HL-60 (cell line): ENCODE measurements around the gene ENDOG.

Experiments used
- CTCF ChIP-seq: IDR thresholded peaks from one replicate; pipeline ENCODE4 v1.5.1; 2011; ENCODE audit warnings: low read length, control low read depth, inconsistent platforms; ENCODE audit not compliant: insufficient read depth
- POLR2AphosphoS5 ChIP-seq: IDR thresholded peaks from 2 replicates; pipeline ENCODE4 v1.6.1; 2012; ENCODE audit warnings: low read depth

GRCh38 chr9:128782669-128783068 is 35.6 kb upstream of the ENDOG start:
- TF ChIP-seq CTCF (no peak), POLR2AphosphoS5 (no peak)
